HG02759 (cell line): ENCODE results near the gene SAMD9L.

Source experiments
- ATAC-seq: cut with Tn5 transposase; IDR thresholded peaks from one replicate; pipeline ENCODE4 v1.9.1; 2021; ENCODE audit warnings: mild to moderate bottlenecking, moderate library complexity; ENCODE audit not compliant: unreplicated experiment

SAMD9L gene

GRCh38 chr7:93148144-93148543 is at the start of gene SAMD9L:
TSS of gene SAMD9L (minus strand) at chr7:93148385. CDS start at chr7:93135971, 12,414 bp downstream.
- ATAC-seq = peak; percentile 58

GRCh38 chr7:93196336-93196735 is 48.2 kb upstream of the SAMD9L start:
- no peak for ATAC-seq

DNA sequence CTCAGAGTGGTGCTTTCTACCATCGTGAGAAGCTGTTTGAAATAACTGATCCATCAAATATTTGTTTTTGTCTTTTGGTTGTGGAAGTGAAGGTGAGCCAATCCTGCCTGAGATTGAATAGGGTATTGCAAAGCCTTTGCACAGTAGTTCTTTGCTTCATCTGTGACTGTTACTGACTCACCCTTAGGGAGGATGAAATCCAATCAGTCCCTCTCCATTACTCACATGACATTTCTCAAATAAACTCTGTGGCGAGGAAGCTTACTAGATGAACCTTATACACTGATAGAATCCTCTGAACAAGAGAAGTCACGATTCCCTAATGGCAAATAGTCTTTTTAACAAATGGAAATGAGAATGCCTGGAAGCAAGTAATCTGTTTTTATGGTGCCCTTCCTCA is 46.2 kb upstream of the SAMD9L start:
- no peak for ATAC-seq

DNA sequence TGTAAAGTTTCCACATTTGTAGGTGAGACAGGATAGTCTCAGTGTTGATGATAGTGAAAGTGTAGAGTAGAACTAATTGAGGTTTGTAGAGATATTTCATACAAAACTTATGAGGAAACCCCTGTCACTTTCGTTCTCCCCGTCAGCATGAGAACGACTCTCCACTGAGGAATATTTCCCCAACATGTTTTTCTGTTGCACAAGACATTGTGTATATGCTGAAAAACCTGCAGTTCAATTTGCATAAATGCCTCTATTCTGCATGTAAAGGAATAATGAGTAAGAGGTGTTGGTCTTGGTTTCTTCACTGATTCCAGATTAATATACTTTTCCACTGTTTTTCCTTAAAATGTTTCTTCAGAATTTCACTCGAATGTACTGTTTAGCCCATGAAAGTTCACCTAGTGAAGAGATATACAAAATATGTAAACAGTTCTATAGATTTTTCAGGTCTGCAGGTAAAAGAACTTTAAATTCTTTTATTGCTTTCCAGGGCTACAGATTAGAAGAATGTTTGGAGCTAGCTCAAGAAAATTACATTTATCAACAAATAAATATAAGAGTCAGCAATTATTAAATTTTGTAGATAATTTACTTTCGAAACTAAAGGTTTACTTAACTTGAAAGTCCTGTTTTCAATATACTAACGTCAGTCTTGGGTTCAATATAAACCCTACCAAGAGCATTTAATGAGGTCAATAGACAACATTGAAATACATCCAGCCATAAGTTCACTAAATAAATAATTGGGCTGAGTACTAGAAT is 40.9 kb upstream of the SAMD9L start:
- no peak for ATAC-seq

GRCh38 chr7:93185303-93186027 is 37.3 kb upstream of the SAMD9L start:
- ATAC-seq = no peak

GRCh38 chr7:93179173-93179572 is 31.0 kb upstream of the SAMD9L start:
- ATAC-seq = no peak

- no peak for ATAC-seq
These were observed 30.0 kb upstream of the SAMD9L start for GRCh38 chr7:93178213-93178612.

DNA sequence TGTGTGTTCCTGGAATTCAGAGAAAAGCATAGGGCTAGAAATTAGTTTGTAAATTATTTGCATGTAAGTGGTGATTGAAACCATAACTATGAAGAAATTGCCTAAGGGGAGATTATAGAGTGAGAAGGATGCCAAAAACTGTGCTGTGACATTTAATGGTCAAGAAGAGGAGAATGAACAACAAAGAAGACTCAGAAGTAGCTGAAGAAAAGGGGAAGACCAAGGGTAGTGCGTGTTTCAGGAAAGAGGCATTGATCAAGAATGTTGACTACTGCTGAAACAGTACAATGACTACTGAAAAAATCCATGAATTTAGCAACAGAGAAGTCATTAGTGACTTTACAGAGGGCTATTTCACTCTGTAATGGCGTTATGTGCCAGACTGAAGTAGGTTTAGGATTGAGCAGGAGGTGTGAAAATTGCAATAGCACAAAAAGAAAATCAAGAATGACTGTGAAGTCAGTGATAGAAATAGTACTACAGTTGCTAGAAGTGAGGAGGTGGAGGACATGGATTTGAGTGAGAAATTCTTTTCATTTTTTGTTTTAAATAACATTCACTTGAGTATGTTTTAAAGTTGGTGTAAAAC is 28.9 kb upstream of the SAMD9L start:
- no peak for ATAC-seq

- ATAC-seq = no peak
These were observed 27.0 kb upstream of the SAMD9L start for GRCh38 chr7:93175219-93175618.

DNA sequence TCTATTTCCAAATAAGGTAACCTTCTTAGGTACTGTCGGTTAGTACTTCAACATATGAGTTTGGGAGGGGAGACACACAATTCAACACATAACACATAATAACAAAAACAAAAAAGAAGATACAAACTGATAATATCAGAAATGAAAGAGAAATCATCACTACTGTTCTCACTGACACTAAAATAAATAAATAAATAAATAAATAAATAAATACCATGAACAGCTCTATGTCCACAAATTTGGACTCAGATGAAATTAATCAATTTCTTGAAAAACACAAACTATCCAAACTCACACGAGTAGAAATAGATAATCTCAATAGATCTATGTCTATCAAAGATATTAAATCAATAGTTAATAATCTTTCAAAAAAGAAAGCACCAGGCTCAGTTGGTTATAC is 24.5 kb upstream of the SAMD9L start:
- no peak for ATAC-seq

DNA sequence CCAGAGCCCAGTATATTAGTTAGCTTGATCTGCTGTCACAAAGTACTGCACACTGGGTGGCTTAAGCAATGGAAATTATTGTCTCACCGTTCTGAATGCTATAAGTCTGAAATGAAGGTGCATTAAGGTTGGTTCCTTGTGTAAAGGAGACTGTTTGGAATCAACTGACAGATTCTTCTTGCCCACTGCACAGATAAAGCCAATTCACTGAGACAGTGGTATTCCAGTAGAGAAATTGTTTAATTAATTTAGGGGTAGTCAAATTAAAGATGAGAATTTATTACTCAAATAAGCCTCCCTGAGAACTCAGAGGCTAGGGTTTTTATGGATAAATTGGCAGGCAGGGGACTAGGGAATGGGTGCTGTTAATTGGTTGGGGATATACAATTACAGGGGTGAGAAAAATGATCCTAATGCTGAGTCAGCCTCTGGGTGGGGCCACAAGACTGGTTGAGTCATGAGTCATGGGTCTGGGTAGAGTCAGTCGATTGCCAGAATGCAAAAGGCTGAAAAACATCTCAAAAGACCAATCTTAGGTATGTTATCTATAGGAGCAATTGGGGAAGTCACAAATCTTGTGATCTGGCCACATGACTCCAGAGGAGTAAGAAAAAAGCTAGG is 23.5 kb upstream of the SAMD9L start:
- no peak for ATAC-seq

GRCh38 chr7:93165447-93165846 is 17.3 kb upstream of the SAMD9L start:
- ATAC-seq = peak; percentile 97

DNA sequence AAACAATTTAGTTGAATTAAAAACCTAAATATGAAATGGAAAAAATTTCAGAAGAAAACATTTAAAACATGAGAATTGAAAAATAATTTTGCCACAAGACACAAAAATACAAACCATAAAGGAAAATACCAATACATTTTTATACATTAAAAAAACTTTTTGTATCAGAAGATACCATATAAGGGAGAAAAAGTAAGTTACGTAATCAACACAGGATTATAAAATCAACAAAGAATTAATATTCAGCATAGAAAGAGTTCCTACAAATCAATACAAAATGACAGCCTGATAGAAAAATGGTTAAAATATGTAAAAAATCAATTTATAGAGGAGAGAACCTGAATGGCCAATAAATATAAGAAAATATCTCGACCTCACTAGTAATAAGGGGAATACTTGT is 16.6 kb upstream of the SAMD9L start:
- no peak for ATAC-seq

GRCh38 chr7:93161181-93161762 is 13.1 kb upstream of the SAMD9L start:
- ATAC-seq = no peak

DNA sequence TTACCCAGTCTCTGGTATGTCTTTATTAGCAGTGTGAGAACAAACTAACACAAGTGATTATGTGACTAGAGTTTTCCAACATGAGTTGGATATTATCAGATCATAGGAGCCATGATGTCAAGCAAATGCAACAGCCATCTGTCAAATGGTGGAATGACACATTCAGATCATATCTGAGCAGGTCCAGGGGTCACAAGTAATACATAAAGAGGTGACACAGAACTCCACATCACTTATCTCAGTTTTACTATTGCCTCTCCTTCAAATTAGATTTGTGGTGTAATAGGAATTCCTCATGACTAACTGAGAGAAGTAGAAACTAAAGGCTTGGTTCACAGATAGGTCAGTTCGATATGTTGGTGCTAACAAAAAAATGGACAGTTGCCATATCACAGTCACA is 12.2 kb upstream of the SAMD9L start:
- ATAC-seq = no peak

DNA sequence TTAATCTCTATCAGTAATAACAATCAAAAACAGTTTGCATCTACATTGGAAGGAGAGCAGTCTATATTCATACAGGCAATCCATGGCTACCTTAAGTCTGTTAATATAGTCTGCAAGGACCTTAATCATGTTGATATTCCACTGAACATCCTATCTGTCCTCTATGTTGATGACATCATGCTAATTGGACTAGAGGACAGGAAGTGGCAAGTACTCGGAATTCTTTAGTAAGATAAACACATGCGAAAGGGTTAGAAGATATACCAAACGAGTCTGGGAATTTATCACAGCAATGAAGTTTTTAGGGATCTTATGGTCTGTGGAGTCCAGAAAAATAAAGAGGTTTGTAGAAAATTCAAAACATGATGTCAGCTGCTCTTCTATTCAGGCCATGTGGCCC is 11.3 kb upstream of the SAMD9L start:
- no peak for ATAC-seq

DNA sequence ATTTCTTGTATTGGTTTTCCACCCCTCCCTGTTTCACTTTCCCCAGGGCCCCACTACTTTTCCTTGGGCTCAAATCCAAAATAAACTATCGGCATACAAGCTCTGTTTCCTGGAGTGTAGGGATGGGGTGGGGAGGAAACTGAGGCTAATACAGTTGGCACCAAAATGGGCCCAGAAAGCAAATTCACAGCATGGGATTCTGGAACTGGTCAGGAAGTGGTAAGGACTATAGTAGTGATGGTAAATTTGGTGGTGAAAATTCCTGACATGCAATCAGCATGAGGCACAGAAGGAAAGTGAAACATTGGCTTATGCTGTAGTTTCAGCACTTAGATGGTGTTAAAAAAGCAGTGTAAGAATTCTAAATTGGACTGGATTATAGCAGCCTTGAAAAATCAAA is 8.7 kb upstream of the SAMD9L start:
- no peak for ATAC-seq

DNA sequence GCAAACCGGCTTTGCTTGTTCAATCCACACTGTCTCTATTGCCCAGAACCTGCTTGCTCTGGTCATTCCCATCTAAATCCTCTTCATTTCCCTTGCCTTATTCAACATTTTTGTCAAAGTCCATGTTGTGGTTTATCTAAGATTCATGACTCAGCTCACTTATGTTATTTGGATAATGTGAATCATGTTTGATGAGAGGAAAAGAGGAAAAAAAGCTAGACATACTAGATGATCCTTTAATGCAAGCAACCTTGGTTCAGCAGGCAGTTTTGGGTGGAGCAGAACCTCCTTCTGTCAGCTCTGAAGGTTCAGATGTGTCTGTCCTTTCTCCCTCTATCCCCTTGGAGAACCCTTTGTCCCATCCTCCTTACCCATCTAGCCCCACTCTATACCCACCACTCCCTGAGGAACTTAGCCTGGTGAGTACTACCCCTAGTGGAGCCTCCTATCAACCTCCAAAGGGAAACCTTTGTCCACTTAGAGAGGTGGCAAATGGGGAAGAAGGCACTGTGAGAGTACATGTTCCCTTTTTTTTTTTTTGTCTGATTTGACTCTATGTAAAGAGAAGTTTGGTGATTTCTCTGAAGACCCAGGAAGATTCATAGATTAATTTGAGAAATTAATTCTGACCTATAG is 2.1 kb upstream of the SAMD9L start:
- ATAC-seq = no peak

GRCh38 chr7:93148727-93149126 is 542 bp upstream of the SAMD9L start:
- no peak for ATAC-seq

GRCh38 chr7:93147363-93147762 is 822 bp downstream of the SAMD9L start:
- ATAC-seq = peak; percentile 85
